ENCODE data around the gene CCR5AS.
"Not testable (repeated sequence)": the region's sequence is repeated elsewhere in the genome, so short reads cannot be mapped to it uniquely, and the experiment has no call there.

Gene CCR5AS

GRCh38 chr3:46430879-46431278, 24.0 kb upstream of the CCR5AS start:
- intact Hi-C loops (cut with DNase I; ENCODE audit: low total_unique reads); DNase-seq: not testable (repeated sequence)
- WGBS, 5 donors = 95 to 100% (median 100%) methylated on average over 1 of the region's 1 CpG

DNA sequence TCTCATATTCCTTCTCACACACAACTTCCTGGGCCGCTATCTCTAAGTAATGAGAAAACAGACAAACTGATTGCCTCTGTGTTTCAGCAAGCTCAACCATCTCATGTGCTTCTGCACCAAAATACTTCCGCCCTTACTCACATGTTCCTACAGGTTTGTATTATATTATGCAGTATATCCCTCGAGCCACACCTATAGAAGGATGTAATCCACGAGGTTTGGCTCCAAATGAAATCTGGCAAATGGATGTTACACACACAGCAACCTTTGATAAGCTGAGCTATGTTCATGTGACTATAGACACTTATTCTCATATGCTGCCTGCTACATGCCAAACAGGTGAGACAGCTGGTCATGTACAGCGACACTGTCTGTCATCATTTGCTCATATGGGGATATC, 22.8 kb upstream of the CCR5AS start:
- Histone ChIP-seq H3K4me1 (peaks cover 0 to 12% (median 3%) of the 10 kb centered on the region in 6 donors), H3K4me3 (no peak overlapping the region), H3K27ac (no peak overlapping the region), H3K27me3 (replicated peaks in 1 of 7) (no peaks in the 10 kb centered on the region), H3K36me3 (peaks cover 0 to 79% (median 11%) of the 10 kb centered on the region in 6 donors), H3K9me3 (peaks cover 0 to 23% (median 9%) of the 10 kb centered on the region in 8 donors)
- WGBS, 5 donors = 82 to 95% (median 85%) methylated on average over 5 of the region's 5 CpGs
- no peak for DNase-seq
- no peak for TF ChIP-seq POLR2A (IDR thresholded peaks at IDR 0.05)
- TF ChIP-seq CTCF (IDR thresholded peaks at IDR 0.05 in 8 of 11, conservative IDR thresholded peaks at IDR 0.05 in 3 of 11) = no peak
- no peak for TF ChIP-seq POLR2AphosphoS5 (IDR thresholded peaks at IDR 0.05)
- intact Hi-C loops (cut with DNase I; ENCODE audit: low total_unique reads) = no loop called here

More at GRCh38 chr3:46430879-46431278, 24.0 kb upstream of the CCR5AS start:
- H3K27me3 ChIP-seq (replicated peaks in 1 of 7); H3K27ac ChIP-seq; H3K4me3 ChIP-seq: not testable (repeated sequence)
- Histone ChIP-seq H3K36me3 (peaks cover 0 to 79% (median 12%) of the 10 kb centered on the region in 6 donors), H3K9me3 (peaks cover 0 to 23% (median 9%) of the 10 kb centered on the region in 8 donors), H3K4me1 (peaks cover 0 to 12% (median 3%) of the 10 kb centered on the region in 6 donors)

- WGBS, 5 donors = 84 to 93% (median 90%) methylated on average over 5 of the region's 5 CpGs
- Histone ChIP-seq H3K36me3 (peaks cover 0 to 79% (median 7%) of the 10 kb centered on the region in 6 donors), H3K9me3 (peaks cover 0 to 23% (median 9%) of the 10 kb centered on the region in 8 donors), H3K27me3 (replicated peaks in 1 of 7) (no peaks in the 10 kb centered on the region), H3K4me3 (no peak overlapping the region), H3K27ac (no peak overlapping the region), H3K4me1 (peaks cover 0 to 12% (median 3%) of the 10 kb centered on the region in 6 donors)
- no peak for TF ChIP-seq POLR2AphosphoS5 (IDR thresholded peaks at IDR 0.05)
- TF ChIP-seq CTCF (IDR thresholded peaks at IDR 0.05 in 8 of 11, conservative IDR thresholded peaks at IDR 0.05 in 3 of 11) = no peak
- no peak for DNase-seq
- intact Hi-C loops (cut with DNase I; ENCODE audit: low total_unique reads) = no loop called here
Observed at GRCh38 chr3:46429250-46429649, 22.4 kb upstream of the CCR5AS start.

DNA sequence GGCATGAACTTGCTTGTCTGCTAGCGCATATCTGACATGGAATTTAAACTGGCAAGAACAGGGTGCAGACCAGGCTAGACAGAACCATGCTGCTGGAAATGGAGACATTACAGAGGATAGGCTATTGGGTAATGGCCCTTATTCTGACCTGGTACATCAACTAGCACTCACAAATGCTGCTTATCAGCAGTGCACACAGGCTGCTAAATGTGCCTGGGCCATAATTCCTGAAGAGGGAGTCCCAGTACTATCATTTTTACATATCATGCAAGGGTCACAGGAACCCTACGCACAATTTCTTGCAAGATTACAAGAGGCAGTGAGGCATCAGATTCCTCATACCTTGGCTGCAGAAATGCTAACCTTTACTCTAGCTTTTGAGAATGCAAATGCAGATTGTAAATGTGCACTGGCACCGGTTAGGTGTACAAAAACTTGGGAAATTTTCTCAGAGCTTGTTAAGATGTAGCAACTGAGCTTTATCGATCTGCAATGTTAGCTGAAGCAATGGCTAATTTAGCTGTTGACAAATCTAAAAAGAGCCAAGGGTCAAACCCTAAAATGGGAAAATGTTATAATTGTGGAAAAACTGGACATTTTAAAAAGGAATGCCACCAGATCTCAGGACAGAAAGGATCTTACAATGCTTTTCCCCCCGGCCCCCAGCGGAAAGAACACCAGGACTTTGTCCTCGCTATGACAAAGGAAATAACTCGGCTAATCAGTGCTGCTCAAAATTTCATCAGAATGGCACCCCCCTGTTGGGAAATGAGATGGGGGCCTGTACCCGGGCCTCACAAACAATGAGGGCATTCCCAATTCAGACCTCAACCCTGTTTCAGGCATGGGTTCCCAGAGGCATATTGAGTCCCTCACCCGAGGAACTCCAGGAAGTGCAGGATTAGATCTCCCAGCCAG, 21.3 kb upstream of the CCR5AS start:
- H3K27ac ChIP-seq = no peak overlapping the region
- 82 to 87% (median 84%) methylated on average over 10 of the region's 10 CpGs for WGBS, 5 donors
- H3K4me1 ChIP-seq = peaks cover 0 to 12% (median 3%) of the 10 kb centered on the region in 6 donors
- peaks cover 0 to 23% (median 9%) of the 10 kb centered on the region in 8 donors for H3K9me3 ChIP-seq
- no peak for DNase-seq
- no peaks in the 10 kb centered on the region for H3K27me3 ChIP-seq (replicated peaks in 1 of 7)
- TF ChIP-seq POLR2AphosphoS5 (IDR thresholded peaks at IDR 0.05) (no peak), CTCF (IDR thresholded peaks at IDR 0.05 in 8 of 11, conservative IDR thresholded peaks at IDR 0.05 in 3 of 11) (peak in 1 of 11 experiments; percentile 9)
- no peak overlapping the region for H3K4me3 ChIP-seq
- intact Hi-C loops (cut with DNase I; ENCODE audit: low total_unique reads) = no loop called here
- H3K36me3 ChIP-seq = peaks cover 0 to 79% (median 0%) of the 10 kb centered on the region in 6 donors

Measured in spleen (tissue), 11 donors.